ENCODE measurements around the gene C22orf23. TPM values are rescaled to one million over a fixed set of nuclear protein-coding genes. Genes with fewer than 3 reads are reported as not detected.
A peak's percentile ranks its signal among the peaks of the same experiment; 100 is the strongest.

C22orf23 gene
- total RNA-seq, 1 experiment from 2014 or later: 0.47 TPM

DNA sequence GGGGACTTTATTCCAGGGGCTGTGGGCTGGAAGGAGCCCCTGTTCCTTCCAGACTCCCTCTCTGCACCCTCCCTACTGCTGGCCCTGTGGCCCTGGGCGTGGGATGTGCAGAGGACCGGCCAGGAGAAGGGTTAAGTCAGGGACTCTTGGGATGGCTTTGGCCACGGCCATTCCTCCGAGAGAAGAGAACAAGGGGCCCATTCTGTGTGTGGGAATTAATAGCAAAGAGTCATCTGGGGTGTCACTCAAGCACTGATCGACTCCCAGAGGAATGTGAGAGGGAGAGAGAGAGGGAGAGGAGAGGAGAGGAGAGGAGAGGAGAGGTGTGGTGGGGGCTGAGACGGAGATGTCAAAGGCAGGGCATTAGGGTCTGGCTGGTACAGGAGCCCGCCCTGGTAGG, 45.1 kb upstream of the C22orf23 start:
- no peak for TF ChIP-seq ELF1 (IDR thresholded peaks at IDR 0.05; ENCODE audit: borderline replicate concordance, low read depth)
- no peak for TF ChIP-seq CBX3 (IDR thresholded peaks at IDR 0.05; ENCODE audit: low read depth)
- no peak for TF ChIP-seq EGR1 (IDR thresholded peaks at IDR 0.05; ENCODE audit: low read depth)
- no peak for TF ChIP-seq YY1 (IDR thresholded peaks at IDR 0.05; ENCODE audit: extremely low read depth, insufficient replicate concordance, low read depth, low read length)
- no peak for TF ChIP-seq ZNF274 (IDR thresholded peaks at IDR 0.05; ENCODE audit: low read depth, low read length)
- TF ChIP-seq, protein P1, sequence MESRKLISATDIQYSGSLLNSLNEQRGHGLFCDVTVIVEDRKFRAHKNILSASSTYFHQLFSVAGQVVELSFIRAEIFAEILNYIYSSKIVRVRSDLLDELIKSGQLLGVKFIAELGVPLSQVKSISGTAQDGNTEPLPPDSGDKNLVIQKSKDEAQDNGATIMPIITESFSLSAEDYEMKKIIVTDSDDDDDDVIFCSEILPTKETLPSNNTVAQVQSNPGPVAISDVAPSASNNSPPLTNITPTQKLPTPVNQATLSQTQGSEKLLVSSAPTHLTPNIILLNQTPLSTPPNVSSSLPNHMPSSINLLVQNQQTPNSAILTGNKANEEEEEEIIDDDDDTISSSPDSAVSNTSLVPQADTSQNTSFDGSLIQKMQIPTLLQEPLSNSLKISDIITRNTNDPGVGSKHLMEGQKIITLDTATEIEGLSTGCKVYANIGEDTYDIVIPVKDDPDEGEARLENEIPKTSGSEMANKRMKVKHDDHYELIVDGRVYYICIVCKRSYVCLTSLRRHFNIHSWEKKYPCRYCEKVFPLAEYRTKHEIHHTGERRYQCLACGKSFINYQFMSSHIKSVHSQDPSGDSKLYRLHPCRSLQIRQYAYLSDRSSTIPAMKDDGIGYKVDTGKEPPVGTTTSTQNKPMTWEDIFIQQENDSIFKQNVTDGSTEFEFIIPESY (IDR thresholded peaks at IDR 0.05; ENCODE audit: extremely low read depth, insufficient replicate concordance, low read length): no peak
- TF ChIP-seq, protein P2, sequence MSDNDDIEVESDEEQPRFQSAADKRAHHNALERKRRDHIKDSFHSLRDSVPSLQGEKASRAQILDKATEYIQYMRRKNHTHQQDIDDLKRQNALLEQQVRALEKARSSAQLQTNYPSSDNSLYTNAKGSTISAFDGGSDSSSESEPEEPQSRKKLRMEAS (IDR thresholded peaks at IDR 0.05): no peak
- TF ChIP-seq SIN3A (IDR thresholded peaks at IDR 0.05; ENCODE audit: low read depth): no peak
- no peak for TF ChIP-seq EZH2phosphoT487 (IDR thresholded peaks at IDR 0.05; ENCODE audit: borderline replicate concordance)
- TF ChIP-seq ZFX (IDR thresholded peaks at IDR 0.05): no peak
- H3K9me2 ChIP-seq (ENCODE audit: insufficient read depth): no peaks in the 10 kb centered on the region
- intact Hi-C loops (cut with micrococcal nuclease): no loop called here
- H4K20me1 ChIP-seq (ENCODE audit: insufficient read depth): no peaks in the 10 kb centered on the region
- ATAC-seq: no peak
- peak overlapping the region; percentile 62 for H3K4me2 ChIP-seq (ENCODE audit: low read length)
- ChIA-PET POLR2A (no interaction called here), RAD21 (ENCODE audit: low non-redundant PET in 1 of 2, low total read pairs in 2 of 2, uncharacterized antibody in 2 of 2, unreplicated experiment in 2 of 2) (no interaction called here), CTCF (no interaction called here)
- H3K4me1 ChIP-seq (ENCODE audit: control insufficient read depth in 1 of 2, insufficient read depth in 2 of 2, low read length in 2 of 2): peaks cover 20 to 43% of the 10 kb centered on the region in 2 experiments
- no TSS peak for BruUV-seq (replicated peaks)
- H3K27me3 ChIP-seq (ENCODE audit: insufficient read depth, low read length): no peaks in the 10 kb centered on the region
- H3K36me3 ChIP-seq (ENCODE audit: control insufficient read depth in 1 of 2, insufficient read depth in 2 of 2, low read length in 2 of 2): no peaks in the 10 kb centered on the region
- no peak overlapping the region for H3K9ac ChIP-seq (ENCODE audit: low read length)
- no peak overlapping the region for H3K4me3 ChIP-seq (replicated peaks in 1 of 2; ENCODE audit: low read depth in 1 of 2, low read length in 2 of 2)
- no peaks in the 10 kb centered on the region for H3K9me3 ChIP-seq (ENCODE audit: control insufficient read depth in 1 of 2, insufficient read depth in 1 of 2, low read depth in 1 of 2, low read length in 2 of 2)
- no peaks in the 10 kb centered on the region for H3K79me2 ChIP-seq (ENCODE audit: insufficient read depth, low read length)
- no peak for DNase-seq (ENCODE audit: low read depth, low spot score)
- H3K27ac ChIP-seq (ENCODE audit: low read depth, low read length): no peak overlapping the region; the same call in 1 of the 2 replicates
- H2AFZ ChIP-seq (ENCODE audit: low read depth, low read length, poor library complexity, severe bottlenecking): no peak overlapping the region
